ENCODE measurements around the gene ANKUB1.

Gene ANKUB1

GRCh38 chr3:149763565-149764195 is 28.7 kb downstream of the ANKUB1 start:
- DNase-seq = no peak
- peaks cover 41% of the 10 kb centered on the region for H3K27me3 Mint-ChIP-seq
- H3K4me1 Mint-ChIP-seq (ENCODE audit: low read depth) = no peaks in the 10 kb centered on the region
- no peak overlapping the region for H3K27ac Mint-ChIP-seq
- no peak overlapping the region for H3K4me3 Mint-ChIP-seq
- no peaks in the 10 kb centered on the region for H3K36me3 Mint-ChIP-seq (ENCODE audit: low read depth)
- no peaks in the 10 kb centered on the region for H3K9me3 Mint-ChIP-seq

- peaks cover 4% of the 10 kb centered on the region for H3K27me3 Mint-ChIP-seq
- no peak overlapping the region for H3K27ac Mint-ChIP-seq
- peaks cover 31% of the 10 kb centered on the region for H3K36me3 Mint-ChIP-seq (ENCODE audit: low read depth)
- no peaks in the 10 kb centered on the region for H3K9me3 Mint-ChIP-seq
- DNase-seq = no peak
- peaks cover 33% of the 10 kb centered on the region for H3K4me1 Mint-ChIP-seq (ENCODE audit: low read depth)
- H3K4me3 Mint-ChIP-seq = peak overlapping the region; percentile 98
These were observed 38.6 kb downstream of the ANKUB1 start for GRCh38 chr3:149753717-149754116.

GRCh38 chr3:149752788-149753136 is 39.6 kb downstream of the ANKUB1 start:
- Mint-ChIP-seq H3K27me3 (peaks cover 4% of the 10 kb centered on the region), H3K27ac (peak overlapping the region; percentile 97), H3K4me1 (ENCODE audit: low read depth) (peaks cover 39% of the 10 kb centered on the region), H3K4me3 (peak overlapping the region; percentile 98), H3K9me3 (no peaks in the 10 kb centered on the region), H3K36me3 (ENCODE audit: low read depth) (peaks cover 41% of the 10 kb centered on the region)
- no peak for DNase-seq

- Mint-ChIP-seq H3K4me3 (peak within 1 kb of the TSS; percentile 98), H3K9me3 (no peaks in the 10 kb centered on the region), H3K27ac (peak within 1 kb of the TSS; percentile 97), H3K4me1 (ENCODE audit: low read depth) (peaks cover 41% of the 10 kb centered on the region), H3K27me3 (peaks cover 1% of the 10 kb centered on the region), H3K36me3 (ENCODE audit: low read depth) (peaks cover 45% of the 10 kb centered on the region)
- DNase-seq = peak; percentile 86
These were observed 40.1 kb downstream of the ANKUB1 start, which contains the start of gene COMMD2 for GRCh38 chr3:149752051-149752787. TSS of gene COMMD2 (minus strand) at chr3:149752489. CDS start at chr3:149752444, 45 bp downstream.

GRCh38 chr3:149751551-149751950 is 40.8 kb downstream of the ANKUB1 start:
- DNase-seq = no peak

GRCh38 chr3:149744606-149745005 is 47.7 kb downstream of the ANKUB1 start:
- no peak for DNase-seq
- no peaks in the 10 kb centered on the region for H3K27me3 Mint-ChIP-seq
- H3K4me3 Mint-ChIP-seq = no peak overlapping the region
- H3K27ac Mint-ChIP-seq = no peak overlapping the region
- peaks cover 19% of the 10 kb centered on the region for H3K4me1 Mint-ChIP-seq (ENCODE audit: low read depth)
- H3K36me3 Mint-ChIP-seq (ENCODE audit: low read depth) = peaks cover 89% of the 10 kb centered on the region
- H3K9me3 Mint-ChIP-seq = no peaks in the 10 kb centered on the region

More at GRCh38 chr3:149751551-149751950, 40.8 kb downstream of the ANKUB1 start:
- Mint-ChIP-seq H3K27me3 (no peaks in the 10 kb centered on the region), H3K4me1 (ENCODE audit: low read depth) (peaks cover 41% of the 10 kb centered on the region), H3K36me3 (ENCODE audit: low read depth) (peaks cover 52% of the 10 kb centered on the region), H3K4me3 (peak overlapping the region; percentile 98), H3K9me3 (no peaks in the 10 kb centered on the region), H3K27ac (peak overlapping the region; percentile 97)

- no peak for DNase-seq
- H3K9me3 Mint-ChIP-seq = no peaks in the 10 kb centered on the region
- H3K4me3 Mint-ChIP-seq = no peak overlapping the region
- no peaks in the 10 kb centered on the region for H3K27me3 Mint-ChIP-seq
- peak overlapping the region; percentile 2 for H3K27ac Mint-ChIP-seq
- peaks cover 19% of the 10 kb centered on the region for H3K4me1 Mint-ChIP-seq (ENCODE audit: low read depth)
- peaks cover 89% of the 10 kb centered on the region for H3K36me3 Mint-ChIP-seq (ENCODE audit: low read depth)
These were observed 48.2 kb downstream of the ANKUB1 start for GRCh38 chr3:149744151-149744550.

- Mint-ChIP-seq H3K9me3 (no peaks in the 10 kb centered on the region), H3K36me3 (ENCODE audit: low read depth) (peaks cover 62% of the 10 kb centered on the region), H3K4me3 (no peak overlapping the region), H3K27me3 (no peaks in the 10 kb centered on the region), H3K27ac (no peak overlapping the region), H3K4me1 (ENCODE audit: low read depth) (peaks cover 5% of the 10 kb centered on the region)
- no peak for DNase-seq
These were observed 53.0 kb downstream of the ANKUB1 start for GRCh38 chr3:149739396-149739795.

GRCh38 chr3:149738876-149739275 is 53.5 kb downstream of the ANKUB1 start:
- Mint-ChIP-seq H3K27me3 (no peaks in the 10 kb centered on the region), H3K9me3 (no peaks in the 10 kb centered on the region), H3K27ac (no peak overlapping the region), H3K4me3 (no peak overlapping the region), H3K4me1 (ENCODE audit: low read depth) (peaks cover 5% of the 10 kb centered on the region), H3K36me3 (ENCODE audit: low read depth) (peaks cover 57% of the 10 kb centered on the region)
- DNase-seq = no peak

GRCh38 chr3:149736953-149737205 is 55.5 kb downstream of the ANKUB1 start:
- peaks cover 40% of the 10 kb centered on the region for H3K36me3 Mint-ChIP-seq (ENCODE audit: low read depth)
- H3K27ac Mint-ChIP-seq = no peak overlapping the region

GRCh38 chr3:149736175-149736952 is 56.0 kb downstream of the ANKUB1 start:
- Mint-ChIP-seq H3K9me3 (no peaks in the 10 kb centered on the region), H3K36me3 (ENCODE audit: low read depth) (peaks cover 36% of the 10 kb centered on the region), H3K27ac (no peak overlapping the region), H3K27me3 (no peaks in the 10 kb centered on the region), H3K4me1 (ENCODE audit: low read depth) (peaks cover 5% of the 10 kb centered on the region), H3K4me3 (no peak overlapping the region)
- DNase-seq = no peak

More at GRCh38 chr3:149736953-149737205, 55.5 kb downstream of the ANKUB1 start:
- peaks cover 5% of the 10 kb centered on the region for H3K4me1 Mint-ChIP-seq (ENCODE audit: low read depth)
- H3K9me3 Mint-ChIP-seq = no peaks in the 10 kb centered on the region
- no peak overlapping the region for H3K4me3 Mint-ChIP-seq
- H3K27me3 Mint-ChIP-seq = no peaks in the 10 kb centered on the region
- DNase-seq = no peak

GRCh38 chr3:149732234-149732633 is 60.1 kb downstream of the ANKUB1 start:
- DNase-seq = no peak
- Mint-ChIP-seq H3K36me3 (ENCODE audit: low read depth) (peaks cover 8% of the 10 kb centered on the region), H3K9me3 (no peaks in the 10 kb centered on the region), H3K27me3 (peaks cover 3% of the 10 kb centered on the region), H3K27ac (no peak overlapping the region), H3K4me1 (ENCODE audit: low read depth) (peaks cover 5% of the 10 kb centered on the region), H3K4me3 (no peak overlapping the region)

- no peak for DNase-seq
- no peaks in the 10 kb centered on the region for H3K36me3 Mint-ChIP-seq (ENCODE audit: low read depth)
- H3K27ac Mint-ChIP-seq = no peak overlapping the region
- H3K27me3 Mint-ChIP-seq = peaks cover 3% of the 10 kb centered on the region
- no peak overlapping the region for H3K4me3 Mint-ChIP-seq
- H3K9me3 Mint-ChIP-seq = peaks cover 2% of the 10 kb centered on the region
- peaks cover 11% of the 10 kb centered on the region for H3K4me1 Mint-ChIP-seq (ENCODE audit: low read depth)
These were observed 64.7 kb downstream of the ANKUB1 start for GRCh38 chr3:149727656-149728055.

- Mint-ChIP-seq H3K27ac (peak overlapping the region; percentile 64), H3K9me3 (peaks cover 5% of the 10 kb centered on the region)
These were observed 65.5 kb downstream of the ANKUB1 start for GRCh38 chr3:149726716-149727407.

More at GRCh38 chr3:149726716-149727407, 65.5 kb downstream of the ANKUB1 start:
- DNase-seq = no peak
- Mint-ChIP-seq H3K4me3 (no peak overlapping the region), H3K27me3 (peaks cover 3% of the 10 kb centered on the region), H3K36me3 (ENCODE audit: low read depth) (no peaks in the 10 kb centered on the region), H3K4me1 (ENCODE audit: low read depth) (peaks cover 11% of the 10 kb centered on the region)
